DOHH2 (cell line): ENCODE results near the gene LAP3.

Experiments used
- CTCF ChIP-seq: fragments of 200-600 bp; sonication (generic); IDR thresholded peaks from one replicate; pipeline ENCODE4 v1.5.1; 2014; ENCODE audit warnings: antibody characterized with exemption, mild to moderate bottlenecking, low read depth, low read length; ENCODE audit not compliant: poor library complexity, severe bottlenecking
- EZH2phosphoT487 ChIP-seq: fragments of 200-600 bp; sonication (generic); IDR thresholded peaks from 2 replicates; pipeline ENCODE4 v1.6.1; 2017; ENCODE audit warnings: borderline replicate concordance, mild to moderate bottlenecking, antibody characterized with exemption, low read length, moderate library complexity, mixed read lengths

GRCh38 chr4:17583941-17584340 lies 6.9 kb downstream of the LAP3 start:
- TF ChIP-seq CTCF (no peak), EZH2phosphoT487 (no peak)
